Breast epithelium (tissue), 4 donors: ENCODE results near the gene CACNA2D3. TPM values are rescaled to one million over a fixed set of nuclear protein-coding genes. Genes with fewer than 3 reads are reported as not detected.

Source experiments
- DNase-seq, 2 donors: peaks; one replicate each; pipeline ENCODE4 v3.0.0-alpha.2; 2019; ENCODE audit warnings: low spot score in 2 of 2
- H3K27ac ChIP-seq, 2 donors: fragments of 200-600 bp; sonication (generic) in 1 of 2; one replicate each; pipeline ENCODE4 v1.5.1; 2016 to 2019; ENCODE audit warnings: mild to moderate bottlenecking in 1 of 2
- H3K27me3 ChIP-seq, 2 donors: fragments of 200-600 bp; sonication (generic) in 1 of 2; one replicate each; pipeline versions ENCODE4 v1.5.1 to v1.6.0; 2017 to 2019; ENCODE audit warnings: control low read depth in 1 of 2, mild to moderate bottlenecking in 1 of 2
- H3K36me3 ChIP-seq: fragments of 200-600 bp; one replicate; pipeline ENCODE4 v1.5.1; 2019
- H3K4me1 ChIP-seq, 2 donors: fragments of 200-600 bp; sonication (generic); one replicate each; pipeline ENCODE4 v1.5.1; 2016 to 2019; ENCODE audit warnings: control low read depth in 1 of 2
- H3K4me3 ChIP-seq, 3 donors: fragments of 200-600 bp; sonication (generic); 1 replicate in 2 of 3; 2 replicates in 1 of 3; pipeline ENCODE4 v1.5.1; 2016 to 2019; ENCODE audit warnings: mild to moderate bottlenecking in 3 of 3, moderate library complexity in 2 of 3
- H3K9me3 ChIP-seq, 2 donors: fragments of 200-600 bp; sonication (generic) in 1 of 2; one replicate each; pipeline ENCODE4 v1.5.1; 2016 to 2019; ENCODE audit warnings: control low read depth in 1 of 2
- POLR2A ChIP-seq: fragments of 450-650 bp; IDR thresholded peaks from one replicate; pipeline ENCODE4 v1.6.1; 2016; ENCODE audit warnings: antibody characterized with exemption, mild to moderate bottlenecking, moderate library complexity
- POLR2AphosphoS5 ChIP-seq, 3 donors: sonication (generic); formaldehyde crosslinking; IDR thresholded peaks; one replicate each; pipeline ENCODE4 v1.6.1; 2017; ENCODE audit warnings: antibody characterized with exemption in 3 of 3
- intact Hi-C: fragments of 100-400 bp; cut with DNase I; formaldehyde crosslinking; loops from one replicate; pipeline ENCODE4 v1.15.1; 2023; ENCODE audit warnings: low total_unique reads
- total RNA-seq, 3 donors: library from RNA; depleted of rRNA; stranded (reverse); fragments of >200 nt; gene quantifications; one replicate each; pipeline ENCODE4 v1.1.0, GENCODE V29; 2016
- TF ChIP-seq, protein P1 (sequence below), 3 donors: fragments of 450-650 bp; IDR thresholded peaks; one replicate each; pipeline ENCODE4 v1.5.1; 2016 to 2017; ENCODE audit warnings: antibody characterized with exemption in 3 of 3, mild to moderate bottlenecking in 3 of 3, moderate library complexity in 3 of 3

The CACNA2D3 gene
- total RNA-seq, 3 donors from 2014 or later: 0.59 to 3.4 (median 2.3) TPM

DNA sequence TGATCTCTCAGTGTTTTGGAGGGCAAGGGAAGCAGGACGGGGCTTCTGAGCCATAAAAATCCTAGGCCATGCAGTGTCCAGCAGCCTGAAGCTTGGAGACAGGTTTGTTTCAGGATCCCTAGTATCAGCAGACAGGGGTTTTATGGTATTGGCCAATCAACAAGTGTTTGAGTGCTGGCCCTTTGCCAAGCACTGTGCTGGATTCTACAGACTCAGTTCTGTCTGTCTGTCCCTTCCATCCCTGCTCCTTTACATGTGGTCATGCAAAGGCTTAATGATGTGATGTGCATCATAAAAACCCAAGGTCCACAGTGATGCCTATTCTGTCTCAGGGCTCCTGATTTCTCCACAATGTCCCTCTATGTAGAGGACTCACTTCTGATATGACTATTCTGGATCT is 621.4 kb downstream of the CACNA2D3 start:
- no peak for DNase-seq
- no peak overlapping the region for H3K27ac ChIP-seq
- TF ChIP-seq, protein P1, sequence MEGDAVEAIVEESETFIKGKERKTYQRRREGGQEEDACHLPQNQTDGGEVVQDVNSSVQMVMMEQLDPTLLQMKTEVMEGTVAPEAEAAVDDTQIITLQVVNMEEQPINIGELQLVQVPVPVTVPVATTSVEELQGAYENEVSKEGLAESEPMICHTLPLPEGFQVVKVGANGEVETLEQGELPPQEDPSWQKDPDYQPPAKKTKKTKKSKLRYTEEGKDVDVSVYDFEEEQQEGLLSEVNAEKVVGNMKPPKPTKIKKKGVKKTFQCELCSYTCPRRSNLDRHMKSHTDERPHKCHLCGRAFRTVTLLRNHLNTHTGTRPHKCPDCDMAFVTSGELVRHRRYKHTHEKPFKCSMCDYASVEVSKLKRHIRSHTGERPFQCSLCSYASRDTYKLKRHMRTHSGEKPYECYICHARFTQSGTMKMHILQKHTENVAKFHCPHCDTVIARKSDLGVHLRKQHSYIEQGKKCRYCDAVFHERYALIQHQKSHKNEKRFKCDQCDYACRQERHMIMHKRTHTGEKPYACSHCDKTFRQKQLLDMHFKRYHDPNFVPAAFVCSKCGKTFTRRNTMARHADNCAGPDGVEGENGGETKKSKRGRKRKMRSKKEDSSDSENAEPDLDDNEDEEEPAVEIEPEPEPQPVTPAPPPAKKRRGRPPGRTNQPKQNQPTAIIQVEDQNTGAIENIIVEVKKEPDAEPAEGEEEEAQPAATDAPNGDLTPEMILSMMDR (IDR thresholded peaks at IDR 0.05): no peak
- TF ChIP-seq POLR2A (no peak), POLR2AphosphoS5 (IDR thresholded peaks at IDR 0.05) (no peak)
- no peaks in the 10 kb centered on the region for H3K9me3 ChIP-seq
- no peaks in the 10 kb centered on the region for H3K27me3 ChIP-seq
- H3K4me1 ChIP-seq: no peaks in the 10 kb centered on the region
- H3K4me3 ChIP-seq: no peak overlapping the region
- intact Hi-C loops: no loop called here
- H3K36me3 ChIP-seq: no peaks in the 10 kb centered on the region

- Histone ChIP-seq H3K27ac (no peak overlapping the region), H3K4me3 (no peak overlapping the region), H3K36me3 (no peaks in the 10 kb centered on the region), H3K27me3 (no peaks in the 10 kb centered on the region), H3K9me3 (no peaks in the 10 kb centered on the region), H3K4me1 (no peaks in the 10 kb centered on the region)
- TF ChIP-seq, protein P1 (IDR thresholded peaks at IDR 0.05): no peak
- no peak for TF ChIP-seq POLR2A
- TF ChIP-seq POLR2AphosphoS5 (IDR thresholded peaks at IDR 0.05): no peak
- no peak for DNase-seq
- intact Hi-C loops: no loop called here
Observed at GRCh38 chr3:54744291-54744690, 621.9 kb downstream of the CACNA2D3 start.

GRCh38 chr3:54745843-54746242 is 623.5 kb downstream of the CACNA2D3 start:
- no peak for TF ChIP-seq POLR2A
- TF ChIP-seq, protein P1 (IDR thresholded peaks at IDR 0.05): no peak
- no peak for TF ChIP-seq POLR2AphosphoS5 (IDR thresholded peaks at IDR 0.05)
- Histone ChIP-seq H3K27me3 (no peaks in the 10 kb centered on the region), H3K36me3 (no peaks in the 10 kb centered on the region), H3K4me1 (no peaks in the 10 kb centered on the region), H3K27ac (no peak overlapping the region), H3K4me3 (no peak overlapping the region), H3K9me3 (no peaks in the 10 kb centered on the region)
- DNase-seq: no peak
- intact Hi-C loops: no loop called here

DNA sequence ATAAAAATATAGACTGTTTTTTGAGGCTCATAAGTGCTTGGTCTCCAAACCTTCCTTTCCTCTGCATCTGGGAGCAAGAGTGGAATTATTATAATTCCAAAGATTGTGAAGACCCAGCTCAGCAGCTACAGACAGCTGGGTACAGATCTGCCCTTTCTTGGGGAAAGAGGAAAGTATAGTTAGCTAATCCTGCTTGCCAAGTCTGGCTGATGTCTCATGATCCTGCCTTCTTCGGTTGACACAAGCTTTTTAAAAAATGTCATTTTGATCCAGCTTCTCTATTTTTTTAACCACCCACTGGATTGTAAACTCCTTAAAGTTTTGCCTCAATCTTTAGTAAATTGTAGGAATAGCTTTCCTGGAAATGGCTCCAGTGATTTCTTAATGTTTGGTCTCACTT is 624.4 kb downstream of the CACNA2D3 start:
- no peak overlapping the region for H3K27ac ChIP-seq
- H3K27me3 ChIP-seq: no peaks in the 10 kb centered on the region
- no peak for DNase-seq
- intact Hi-C loops: no loop called here
- no peak overlapping the region for H3K4me3 ChIP-seq
- no peaks in the 10 kb centered on the region for H3K9me3 ChIP-seq
- no peaks in the 10 kb centered on the region for H3K36me3 ChIP-seq
- no peak for TF ChIP-seq POLR2A
- TF ChIP-seq POLR2AphosphoS5 (IDR thresholded peaks at IDR 0.05): no peak
- TF ChIP-seq, protein P1 (IDR thresholded peaks at IDR 0.05): no peak
- no peaks in the 10 kb centered on the region for H3K4me1 ChIP-seq

GRCh38 chr3:54755756-54756155 is 633.4 kb downstream of the CACNA2D3 start:
- H3K36me3 ChIP-seq: no peaks in the 10 kb centered on the region
- no peaks in the 10 kb centered on the region for H3K9me3 ChIP-seq
- H3K27ac ChIP-seq: no peak overlapping the region
- DNase-seq: no peak
- no peaks in the 10 kb centered on the region for H3K27me3 ChIP-seq
- no peak for TF ChIP-seq POLR2A
- no peak for TF ChIP-seq POLR2AphosphoS5 (IDR thresholded peaks at IDR 0.05)
- TF ChIP-seq, protein P1 (IDR thresholded peaks at IDR 0.05): no peak
- intact Hi-C loops: no loop called here
- H3K4me3 ChIP-seq: no peak overlapping the region
- no peaks in the 10 kb centered on the region for H3K4me1 ChIP-seq
